A673 (cell line): ENCODE data around the gene PCDH18. TPM values are rescaled to one million over a fixed set of nuclear protein-coding genes. Genes with fewer than 3 reads are reported as not detected.
"Not testable (repeated sequence)": the region's sequence is repeated elsewhere in the genome, so short reads cannot be mapped to it uniquely, and the experiment has no call there.

Source experiments
- BruUV-seq: library from RNA; stranded (reverse); fragments of 400-500 nt; replicated peaks from 2 replicates; lab custom pipeline; 2021; lab: Mats Ljungman, UMichigan
- CTCF ChIA-PET: fragments of 300-600 bp; sonication (Branson Sonifier 250); formaldehyde crosslinking; loops from one replicate; lab custom pipeline; 2022; ENCODE audit warnings: antibody characterized with exemption; lab: Charles Lee
- POLR2A ChIA-PET: fragments of 300-600 bp; sonication (Branson Sonifier 250); formaldehyde crosslinking; loops from one replicate; lab custom pipeline; 2022; ENCODE audit warnings: antibody characterized with exemption; ENCODE audit not compliant: low non-redundant PET; lab: Charles Lee
- DNase-seq: peaks from one replicate; pipeline ENCODE4 v3.0.0-alpha.2; 2015; ENCODE audit warnings: low spot score
- H3K27ac ChIP-seq: fragments of 200-600 bp; sonication (generic); 2 replicates; pipeline ENCODE4 v1.5.1; 2016; ENCODE audit warnings: mixed run types, low read depth, mild to moderate bottlenecking, mixed read lengths, antibody characterized with exemption, low read length; ENCODE audit not compliant: poor library complexity, severe bottlenecking
- H3K27me3 ChIP-seq: fragments of 200-600 bp; sonication (generic); replicated peaks from 2 replicates; pipeline ENCODE4 v1.6.1; 2017; ENCODE audit warnings: mixed run types, low read depth, mild to moderate bottlenecking, mixed read lengths, antibody characterized with exemption, low read length; ENCODE audit not compliant: insufficient read depth, poor library complexity
- H3K36me3 ChIP-seq: fragments of 200-600 bp; sonication (generic); 2 replicates; pipeline ENCODE4 v1.6.1; 2016; ENCODE audit warnings: mixed run types, mild to moderate bottlenecking, mixed read lengths, antibody characterized with exemption, low read length; ENCODE audit not compliant: insufficient read depth, poor library complexity, severe bottlenecking
- H3K4me1 ChIP-seq: fragments of 200-600 bp; sonication (generic); 2 replicates; pipeline ENCODE4 v1.6.1; 2017; ENCODE audit warnings: mixed run types, mild to moderate bottlenecking, mixed read lengths, antibody characterized with exemption, low read length; ENCODE audit not compliant: insufficient read depth, poor library complexity, severe bottlenecking
- H3K4me3 ChIP-seq: fragments of 200-600 bp; sonication (generic); 2 replicates; pipeline ENCODE4 v1.5.1; 2016; ENCODE audit warnings: low read depth, mixed run types, mild to moderate bottlenecking, mixed read lengths, low read length; ENCODE audit not compliant: poor library complexity, severe bottlenecking
- H3K9me3 ChIP-seq: fragments of 200-600 bp; sonication (generic); 2 replicates; pipeline ENCODE4 v1.6.1; 2016; ENCODE audit warnings: mixed run types, low read depth, mild to moderate bottlenecking, mixed read lengths, antibody characterized with exemption, low read length; ENCODE audit not compliant: poor library complexity, severe bottlenecking
- CTCF ChIP-seq: fragments of 300-800, 200-600 bp; sonication (generic); conservative IDR thresholded peaks from 2 replicates; pipeline ENCODE4 v1.5.1; 2017; ENCODE audit warnings: low read depth, mild to moderate bottlenecking, antibody characterized with exemption, low read length, moderate library complexity, mixed read lengths
- EZH2 ChIP-seq: fragments of 200-600 bp; sonication (generic); IDR thresholded peaks from 2 replicates; pipeline ENCODE4 v1.6.1; 2017; ENCODE audit warnings: borderline replicate concordance, low read depth, mild to moderate bottlenecking, mixed read lengths, antibody characterized with exemption, low read length; ENCODE audit not compliant: poor library complexity, severe bottlenecking
- intact Hi-C: fragments of 100-400 bp; cut with micrococcal nuclease; formaldehyde crosslinking; loops from one replicate; pipeline ENCODE4 v1.10.0; 2022; ENCODE audit not compliant: unreplicated experiment
- total RNA-seq: library from RNA; stranded (reverse); gene quantifications from 2 replicates; pipeline ENCODE4 v1.2.3, GENCODE V29; 2021

Gene PCDH18
- total RNA-seq, 1 experiment from 2014 or later: 7.8 TPM

- intact Hi-C loops: no loop called here
Measured at GRCh38 chr4:137502339-137503129, 29.8 kb downstream of the PCDH18 start.

GRCh38 chr4:137496267-137496666, 36.0 kb downstream of the PCDH18 start:
- H3K9me3 ChIP-seq, CTCF ChIA-PET, BruUV-seq, DNase-seq, H3K27ac ChIP-seq, H3K27me3 ChIP-seq, intact Hi-C loops, H3K4me1 ChIP-seq, H3K4me3 ChIP-seq, POLR2A ChIA-PET, H3K36me3 ChIP-seq: not testable (repeated sequence)

More at GRCh38 chr4:137502339-137503129, 29.8 kb downstream of the PCDH18 start:
- TF ChIP-seq CTCF (no peak), EZH2 (no peak)
- H3K9me3 ChIP-seq: no peaks in the 10 kb centered on the region
- H3K4me1 ChIP-seq: no peaks in the 10 kb centered on the region
- H3K27me3 ChIP-seq: no peaks in the 10 kb centered on the region
- no peak for DNase-seq
- CTCF ChIA-PET: no interaction called here
- POLR2A ChIA-PET: no interaction called here
- no TSS peak for BruUV-seq
- H3K27ac ChIP-seq: no peak overlapping the region
- H3K36me3 ChIP-seq: no peaks in the 10 kb centered on the region
- no peak overlapping the region for H3K4me3 ChIP-seq

GRCh38 chr4:137495578-137495977, 36.7 kb downstream of the PCDH18 start:
- Histone ChIP-seq H3K36me3 (no peaks in the 10 kb centered on the region), H3K9me3 (no peaks in the 10 kb centered on the region), H3K4me3 (no peak overlapping the region), H3K4me1 (no peaks in the 10 kb centered on the region), H3K27me3 (no peaks in the 10 kb centered on the region), H3K27ac (no peak overlapping the region)
- intact Hi-C loops: no loop called here
- TF ChIP-seq CTCF: no peak
- TF ChIP-seq EZH2: no peak
- POLR2A ChIA-PET: no interaction called here
- DNase-seq: no peak
- CTCF ChIA-PET: no interaction called here
- BruUV-seq: no TSS peak

- H3K27ac ChIP-seq, POLR2A ChIA-PET, intact Hi-C loops, H3K9me3 ChIP-seq, H3K4me3 ChIP-seq, H3K36me3 ChIP-seq, CTCF ChIA-PET, DNase-seq, H3K4me1 ChIP-seq, H3K27me3 ChIP-seq, BruUV-seq: not testable (repeated sequence)
Measured at GRCh38 chr4:137483313-137483959, 48.9 kb downstream of the PCDH18 start.

- BruUV-seq, POLR2A ChIA-PET, H3K27me3 ChIP-seq, DNase-seq, intact Hi-C loops, H3K27ac ChIP-seq, CTCF ChIA-PET, H3K4me1 ChIP-seq, H3K36me3 ChIP-seq, H3K9me3 ChIP-seq, H3K4me3 ChIP-seq: not testable (repeated sequence)
Measured at GRCh38 chr4:137479657-137480056, 52.6 kb downstream of the PCDH18 start.
